GM20000 (cell line): ENCODE results near the gene HEG1.

ENCODE experiments used
- DNase-seq: peaks from one replicate; pipeline ENCODE4 v3.0.0; 2012; ENCODE audit warnings: low spot score
- CTCF ChIP-seq: IDR thresholded peaks from 2 replicates; pipeline ENCODE4 v1.5.1; 2012; ENCODE audit warnings: mild to moderate bottlenecking, control low read depth; ENCODE audit errors: extremely low read depth, missing control alignments

The HEG1 gene

GRCh38 chr3:125055913-125056745, at the start of gene HEG1:
Gene HEG1 (minus strand): TSS chr3:125055997. CDS start chr3:125055890, 107 bp downstream.
- DNase-seq, result peak; percentile 96

GRCh38 chr3:125105116-125105515, 49.3 kb upstream of the HEG1 start:
- no peak for DNase-seq
- no peak for TF ChIP-seq CTCF

More at GRCh38 chr3:125055913-125056745, at the start of gene HEG1:
- TF ChIP-seq CTCF, result no peak

GRCh38 chr3:125104639-125105038, 48.8 kb upstream of the HEG1 start:
- no peak for TF ChIP-seq CTCF
- DNase-seq, result no peak

- no peak for TF ChIP-seq CTCF
- DNase-seq, result no peak
These were observed 47.6 kb upstream of the HEG1 start for GRCh38 chr3:125103406-125103805.

- no peak for TF ChIP-seq CTCF
- no peak for DNase-seq
These were observed 46.7 kb upstream of the HEG1 start for GRCh38 chr3:125102470-125102869.

GRCh38 chr3:125098611-125099291, 43.0 kb upstream of the HEG1 start:
- no peak for DNase-seq
- no peak for TF ChIP-seq CTCF

GRCh38 chr3:125090649-125091048, 34.9 kb upstream of the HEG1 start:
- no peak for DNase-seq
- TF ChIP-seq CTCF, result no peak
